MCF 10A (cell line): Measurements from ENCODE around the gene MYLIP. TPM values are rescaled to one million over a fixed set of nuclear protein-coding genes. Genes with fewer than 3 reads are reported as not detected.
A peak's percentile ranks its signal among the peaks of the same experiment; 100 is the strongest.

Experiments used
- BruUV-seq: library from RNA; stranded (reverse); fragments of 400-500 nt; replicated peaks from 2 replicates; lab custom pipeline; 2021; lab: Mats Ljungman, UMichigan
- CTCF ChIA-PET: fragments of 300-600 bp; sonication (Branson Sonifier 250); formaldehyde crosslinking; extraction: SDS; loops from one replicate; lab custom pipeline; 2021; ENCODE audit warnings: antibody characterized with exemption, inconsistent platforms; lab: Yijun Ruan, JAX
- POLR2A ChIA-PET: fragments of 300-600, 350-650 bp; sonication (Branson Sonifier 250); formaldehyde crosslinking; extraction: SDS; loops from one replicate; lab custom pipeline; 2020; ENCODE audit warnings: antibody characterized with exemption, inconsistent platforms; lab: Yijun Ruan, JAX
- DNase-seq: peaks from one replicate; pipeline ENCODE4 v3.0.0-alpha.2; 2018; ENCODE audit not compliant: unreplicated experiment
- H3K27ac Mint-ChIP-seq: one replicate; pipeline ENCODE4 v1.8.0; 2022; ENCODE audit warnings: mild to moderate bottlenecking, low read depth, mixed read lengths; ENCODE audit not compliant: unreplicated experiment
- H3K27me3 Mint-ChIP-seq: one replicate; pipeline ENCODE4 v1.8.0; 2022; ENCODE audit warnings: mixed read lengths; ENCODE audit not compliant: insufficient read depth, unreplicated experiment
- H3K36me3 Mint-ChIP-seq: one replicate; pipeline ENCODE4 v1.8.0; 2022; ENCODE audit warnings: mild to moderate bottlenecking, moderate library complexity, mixed read lengths; ENCODE audit not compliant: insufficient read depth, unreplicated experiment
- H3K4me1 Mint-ChIP-seq: one replicate; pipeline ENCODE4 v1.8.0; 2022; ENCODE audit warnings: mixed read lengths; ENCODE audit not compliant: insufficient read depth, unreplicated experiment
- H3K4me3 Mint-ChIP-seq: one replicate; pipeline ENCODE4 v1.8.0; 2022; ENCODE audit warnings: mild to moderate bottlenecking, moderate library complexity, mixed read lengths; ENCODE audit not compliant: unreplicated experiment
- H3K9me3 Mint-ChIP-seq: one replicate; pipeline ENCODE4 v1.8.0; 2022; ENCODE audit warnings: mixed read lengths; ENCODE audit not compliant: unreplicated experiment
- CTCF ChIP-seq: fragments of 200-600 bp; IDR thresholded peaks from one replicate; pipeline ENCODE4 v1.8.0; 2022; ENCODE audit warnings: antibody characterized with exemption, mild to moderate bottlenecking; ENCODE audit not compliant: unreplicated experiment
- intact Hi-C: fragments of 100-400 bp; cut with micrococcal nuclease; formaldehyde crosslinking; loops from 2 replicates; pipeline ENCODE4 v1.14.1; 2022
- total RNA-seq: library from RNA; stranded (reverse); gene quantifications from 2 replicates; pipeline ENCODE4 v1.2.3, GENCODE V29; 2022

Gene MYLIP
- total RNA-seq, 1 experiment from 2014 or later: 2.1 TPM

- BruUV-seq: no TSS peak
- DNase-seq: no peak
- no peaks in the 10 kb centered on the region for H3K9me3 Mint-ChIP-seq
- peaks cover 32% of the 10 kb centered on the region for H3K36me3 Mint-ChIP-seq
- no peak for TF ChIP-seq CTCF
- no peak overlapping the region for H3K4me3 Mint-ChIP-seq
- H3K27me3 Mint-ChIP-seq: no peaks in the 10 kb centered on the region
- intact Hi-C loops: no loop called here
- peaks cover 5% of the 10 kb centered on the region for H3K4me1 Mint-ChIP-seq
- H3K27ac Mint-ChIP-seq: no peak overlapping the region
- CTCF ChIA-PET: no interaction called here
- POLR2A ChIA-PET: interaction anchor here (1.1 kb wide), 1 partner anchor 10 kb away, joined by 3 read pairs; no protein-coding TSS in a partner anchor
Observed at GRCh38 chr6:16149305-16149704, 20.4 kb downstream of the MYLIP start.

- DNase-seq: no peak
- Mint-ChIP-seq H3K4me3 (no peak overlapping the region), H3K36me3 (peaks cover 27% of the 10 kb centered on the region), H3K9me3 (no peaks in the 10 kb centered on the region), H3K27ac (no peak overlapping the region), H3K4me1 (peaks cover 5% of the 10 kb centered on the region), H3K27me3 (no peaks in the 10 kb centered on the region)
- intact Hi-C loops: no loop called here
- CTCF ChIA-PET: no interaction called here
- no peak for TF ChIP-seq CTCF
- POLR2A ChIA-PET: no interaction called here
- BruUV-seq: no TSS peak
Observed at GRCh38 chr6:16150098-16150497, 21.2 kb downstream of the MYLIP start.

- H3K27ac Mint-ChIP-seq: no peak overlapping the region
- H3K4me1 Mint-ChIP-seq: peaks cover 3% of the 10 kb centered on the region
- POLR2A ChIA-PET: interaction anchor here (0.5 to 2.9 kb wide), 4 partner anchors 10 to 28 kb away, joined by 3 to 9 read pairs (median 4); partner anchors contain the start of gene MYLIP
- no peak for DNase-seq
- no peaks in the 10 kb centered on the region for H3K9me3 Mint-ChIP-seq
- H3K4me3 Mint-ChIP-seq: no peak overlapping the region
- no peak for TF ChIP-seq CTCF
- CTCF ChIA-PET: interaction anchor here (0.6 to 1.1 kb wide), 4 partner anchors 10 to 587 kb away, joined by 3 to 4 read pairs (median 3); partner anchors contain the start of gene MYLIP
- intact Hi-C loops: no loop called here
- BruUV-seq: no TSS peak
- H3K36me3 Mint-ChIP-seq: peaks cover 15% of the 10 kb centered on the region
- H3K27me3 Mint-ChIP-seq: no peaks in the 10 kb centered on the region
Observed at GRCh38 chr6:16153211-16153820, 24.4 kb downstream of the MYLIP start.

GRCh38 chr6:16154904-16155303 lies 26.0 kb downstream of the MYLIP start:
- H3K4me3 Mint-ChIP-seq: no peak overlapping the region
- DNase-seq: peak; percentile 40
- no peak overlapping the region for H3K27ac Mint-ChIP-seq
- intact Hi-C loops: no loop called here
- no peaks in the 10 kb centered on the region for H3K9me3 Mint-ChIP-seq
- ChIA-PET POLR2A (interaction anchor here (2.9 kb wide), 1 partner anchor 18 kb away, joined by 9 read pairs; no protein-coding TSS in a partner anchor), CTCF (interaction anchor here (1.0 to 1.2 kb wide), 3 partner anchors 25 to 28 kb away, joined by 3 to 7 read pairs (median 7); partner anchors contain the start of gene MYLIP)
- H3K36me3 Mint-ChIP-seq: peaks cover 10% of the 10 kb centered on the region
- no peak for TF ChIP-seq CTCF
- no TSS peak for BruUV-seq
- no peaks in the 10 kb centered on the region for H3K27me3 Mint-ChIP-seq
- no peaks in the 10 kb centered on the region for H3K4me1 Mint-ChIP-seq
